HG02885 (cell line): Measurements from ENCODE around the gene PPFIA1.
"Not testable (repeated sequence)": the region's sequence is repeated elsewhere in the genome, so short reads cannot be mapped to it uniquely, and the experiment has no call there.

Experiments
- ATAC-seq: cut with Tn5 transposase; IDR thresholded peaks from one replicate; pipeline ENCODE4 v1.9.1; 2021; ENCODE audit warnings: mild to moderate bottlenecking; ENCODE audit not compliant: unreplicated experiment, poor library complexity

The PPFIA1 gene

DNA sequence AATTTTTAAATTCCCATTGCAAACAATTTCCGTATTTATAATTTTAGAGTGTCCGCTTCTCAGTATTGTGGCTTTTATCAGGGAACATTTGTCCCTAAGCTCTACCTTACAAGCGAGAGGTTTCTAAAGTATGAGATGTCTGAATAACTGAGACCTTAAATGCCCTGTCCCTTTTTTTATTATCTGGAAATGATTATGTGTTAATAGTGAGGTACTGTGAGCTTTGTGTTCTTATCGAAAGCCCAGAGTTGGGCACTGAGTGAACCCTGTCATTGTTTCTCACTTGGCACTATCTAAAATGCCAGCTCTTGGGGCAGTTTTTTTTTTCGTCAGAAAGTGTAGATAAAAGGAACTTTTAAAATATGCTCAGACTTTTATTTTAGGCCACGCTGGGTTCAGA, 137.3 kb downstream of the PPFIA1 start:
- ATAC-seq = no peak

- not testable (repeated sequence) for ATAC-seq
Measured at GRCh38 chr11:70408326-70408725, 137.8 kb downstream of the PPFIA1 start.

- ATAC-seq = no peak
Measured at GRCh38 chr11:70409437-70409836, 138.9 kb downstream of the PPFIA1 start.

DNA sequence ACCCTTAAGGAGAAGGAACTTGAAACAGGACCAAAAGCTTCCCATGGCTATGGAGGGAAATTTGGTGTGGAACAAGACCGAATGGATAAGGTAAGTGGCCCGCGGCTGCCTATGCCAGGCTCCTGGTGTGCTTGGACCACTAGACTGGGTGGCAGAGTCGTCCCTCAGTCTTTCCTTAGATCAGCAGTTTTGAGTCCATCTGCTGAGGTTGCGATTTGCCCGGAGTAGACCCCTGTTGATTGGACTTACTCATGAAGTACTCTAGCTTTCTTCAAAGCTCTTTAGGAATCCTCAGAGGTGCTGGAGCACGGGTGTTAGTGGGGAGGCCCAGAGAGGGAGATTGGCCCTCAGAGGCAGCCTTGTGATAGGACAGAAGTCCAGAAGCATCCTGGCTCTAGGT, 139.4 kb downstream of the PPFIA1 start:
- ATAC-seq = no peak

DNA sequence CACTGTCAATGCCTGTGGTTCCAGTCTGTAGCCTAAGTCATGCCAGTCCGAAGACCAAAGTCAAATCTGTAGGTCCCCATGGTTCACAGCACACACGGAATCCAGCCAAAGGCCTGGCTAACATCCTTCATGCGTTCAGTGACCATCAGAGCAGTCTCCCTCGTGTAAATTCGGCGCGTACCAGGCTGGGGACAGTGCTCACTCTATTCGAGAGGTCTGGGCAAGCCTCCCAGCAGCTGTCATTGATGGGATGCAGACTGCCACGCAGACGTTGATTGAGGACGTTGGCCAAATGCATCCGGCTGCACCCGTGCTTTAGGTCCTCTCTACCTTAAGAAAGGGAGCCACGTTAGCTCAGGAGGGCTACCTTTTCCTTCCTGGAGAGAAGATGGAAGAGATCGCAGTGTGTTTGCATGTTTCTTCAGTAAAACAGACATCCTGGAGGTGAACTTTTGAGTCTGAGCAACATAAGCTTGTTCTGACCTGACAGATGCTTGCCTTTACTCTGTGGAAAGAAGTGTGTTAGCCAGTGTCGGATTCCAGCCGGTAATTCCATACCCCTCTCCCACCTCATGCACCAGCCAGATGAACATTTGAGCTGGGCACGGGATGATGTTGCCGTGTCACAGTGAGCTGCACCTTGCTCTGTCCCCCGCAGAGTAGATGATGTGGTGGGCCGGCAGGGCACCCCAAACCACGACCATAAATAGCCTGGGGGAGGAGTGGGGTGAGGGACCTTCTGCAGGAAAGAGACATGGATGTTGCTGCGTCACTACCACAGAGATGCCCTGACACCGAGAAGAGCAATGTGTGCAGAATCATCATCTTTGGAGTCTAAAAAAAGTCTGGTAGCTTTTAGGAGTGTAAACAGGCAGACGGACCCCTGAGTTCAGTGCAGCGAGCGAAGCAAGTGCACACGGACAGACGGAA, 140.1 kb downstream of the PPFIA1 start:
- ATAC-seq = no peak

DNA sequence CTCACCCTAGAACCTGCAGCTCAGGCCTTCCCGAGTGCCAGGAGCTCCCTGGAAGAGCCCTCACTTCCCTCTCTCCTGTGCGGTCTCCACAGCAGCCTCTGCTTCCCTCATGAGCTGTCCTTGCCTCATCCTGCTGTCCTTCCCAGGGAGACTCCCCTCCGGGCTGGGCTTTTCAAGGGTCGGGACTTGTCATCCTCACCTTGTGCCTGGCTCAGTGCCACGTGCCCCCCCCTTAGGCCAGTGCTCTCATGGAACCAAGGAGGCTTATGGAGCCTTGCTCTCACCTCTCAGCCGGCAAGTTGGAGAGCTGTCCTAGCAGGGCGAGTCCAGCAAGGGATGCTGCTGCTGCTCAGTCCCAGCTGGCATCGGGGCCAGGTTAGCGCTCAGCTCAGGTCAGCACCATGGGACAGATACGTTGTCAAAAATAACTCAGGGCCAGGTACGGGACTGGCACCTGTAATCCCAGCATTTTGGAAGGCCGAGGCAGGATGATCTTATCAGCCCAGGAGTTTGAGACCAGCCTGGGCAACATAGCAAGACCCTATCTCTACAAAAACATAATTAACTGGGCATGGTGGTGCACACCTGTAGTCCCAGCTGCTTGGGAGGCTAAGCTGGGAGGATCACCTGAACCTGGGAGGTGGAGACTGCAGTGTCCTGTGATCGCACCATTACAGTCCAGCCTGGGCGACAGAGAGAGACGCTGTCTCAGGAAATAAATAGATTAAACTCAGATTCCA, 141.4 kb downstream of the PPFIA1 start:
- no peak for ATAC-seq

GRCh38 chr11:70413151-70413550, 142.7 kb downstream of the PPFIA1 start:
- no peak for ATAC-seq

DNA sequence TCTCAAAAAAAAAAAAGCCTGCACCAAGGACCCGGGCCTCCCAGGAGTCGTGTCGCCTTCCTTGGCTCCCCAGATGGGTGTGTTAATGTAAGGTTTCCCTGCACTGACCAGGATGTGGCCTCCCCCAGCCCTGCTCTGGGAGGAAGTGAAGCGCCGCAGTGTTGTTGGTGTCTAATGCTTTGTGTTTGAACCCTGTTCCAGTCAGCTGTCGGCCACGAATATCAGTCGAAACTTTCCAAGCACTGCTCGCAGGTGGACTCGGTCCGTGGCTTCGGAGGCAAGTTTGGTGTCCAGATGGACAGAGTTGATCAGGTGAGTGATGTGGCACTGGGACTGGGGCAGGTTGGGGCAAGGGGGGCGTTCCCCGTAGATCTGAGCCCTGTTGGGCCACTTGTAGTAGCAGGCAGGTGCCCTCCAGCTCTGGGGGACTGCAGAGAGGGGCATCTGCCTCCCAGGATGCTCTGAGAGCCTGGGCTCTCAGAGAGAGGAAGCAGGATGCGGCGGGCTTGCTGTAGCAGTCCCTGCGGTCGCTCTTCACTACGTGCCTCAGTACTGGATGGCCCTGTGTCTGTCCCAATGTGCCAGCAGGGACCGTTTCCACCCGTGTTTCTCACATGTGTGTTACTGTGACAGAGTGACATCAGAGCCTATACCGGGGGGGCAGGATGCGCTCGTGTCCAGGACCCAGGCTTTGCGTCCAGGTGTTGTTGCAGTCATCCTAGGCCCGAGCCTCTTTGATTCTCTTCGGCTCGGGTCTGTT, 144.0 kb downstream of the PPFIA1 start:
- ATAC-seq = no peak

DNA sequence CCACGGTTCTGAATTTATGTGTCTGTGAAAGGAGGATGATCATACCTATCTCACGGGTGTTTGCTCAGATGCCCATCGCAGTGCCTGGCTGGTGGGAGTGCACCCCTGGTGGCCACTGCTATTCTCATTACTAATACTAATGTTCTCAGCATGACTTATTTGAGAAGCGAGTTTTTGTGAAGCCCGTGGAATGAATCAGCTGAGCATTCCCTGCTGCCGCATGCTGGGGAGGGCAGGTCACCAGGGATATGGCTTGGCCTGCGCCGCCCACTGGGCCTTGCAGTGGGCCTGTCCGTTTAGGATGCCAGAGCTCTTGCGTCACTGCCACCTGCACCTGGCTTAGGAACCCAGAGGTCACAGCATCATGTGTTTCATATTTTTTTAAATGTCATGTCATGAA, 144.7 kb downstream of the PPFIA1 start:
- ATAC-seq = no peak

DNA sequence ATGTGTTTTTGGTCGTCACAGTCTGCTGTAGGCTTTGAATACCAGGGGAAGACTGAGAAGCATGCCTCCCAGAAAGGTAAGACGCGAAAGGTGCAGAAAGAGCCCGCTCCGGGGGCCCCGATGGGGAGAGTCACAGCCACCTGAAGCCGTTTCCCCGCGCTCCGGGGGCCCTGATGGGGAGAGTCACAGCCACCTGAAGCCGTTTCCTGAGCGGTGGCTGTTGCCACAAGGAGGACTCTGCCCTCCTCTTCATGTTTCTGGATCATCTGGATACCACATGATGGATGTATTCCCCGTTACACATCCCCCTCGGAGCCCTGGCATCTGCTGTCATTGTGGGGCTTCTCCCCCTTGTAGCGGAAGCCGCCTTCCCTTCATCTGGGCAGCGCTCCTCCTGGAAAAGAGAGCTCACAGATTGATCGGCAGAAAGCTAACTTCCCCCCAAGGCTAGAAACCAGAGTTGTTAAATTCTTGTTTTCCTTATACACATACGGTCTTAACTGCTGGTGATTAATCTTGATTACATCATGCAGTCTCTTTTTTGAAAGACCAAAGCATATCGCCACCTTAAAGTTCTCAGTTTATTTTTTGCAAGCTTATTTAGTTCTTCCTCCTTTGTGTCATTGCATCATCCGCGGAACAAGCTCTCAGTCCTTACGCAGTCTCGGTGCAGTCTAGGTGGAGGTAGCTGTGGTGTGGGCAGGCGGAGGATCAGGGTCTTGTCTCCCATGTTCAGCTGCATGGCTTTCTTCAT, 145.3 kb downstream of the PPFIA1 start:
- no peak for ATAC-seq

DNA sequence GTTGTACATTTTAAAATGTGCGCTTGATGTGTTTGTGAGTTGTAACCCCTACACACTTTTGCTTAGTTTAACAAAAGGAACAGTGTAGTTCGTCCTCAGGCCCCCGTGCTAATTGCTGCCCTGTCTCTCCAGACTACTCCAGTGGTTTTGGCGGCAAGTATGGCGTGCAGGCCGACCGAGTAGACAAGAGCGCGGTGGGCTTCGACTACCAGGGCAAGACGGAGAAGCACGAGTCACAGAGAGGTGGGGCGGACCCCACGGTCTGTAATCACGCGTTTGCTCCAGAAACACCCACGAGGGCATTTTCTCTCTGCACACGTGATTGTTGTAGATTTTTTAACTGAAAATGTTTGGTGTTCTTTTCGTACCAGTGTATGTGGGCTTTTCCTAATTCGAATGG, 146.4 kb downstream of the PPFIA1 start:
- ATAC-seq = no peak

GRCh38 chr11:70418130-70418529, 147.6 kb downstream of the PPFIA1 start:
- ATAC-seq = no peak

DNA sequence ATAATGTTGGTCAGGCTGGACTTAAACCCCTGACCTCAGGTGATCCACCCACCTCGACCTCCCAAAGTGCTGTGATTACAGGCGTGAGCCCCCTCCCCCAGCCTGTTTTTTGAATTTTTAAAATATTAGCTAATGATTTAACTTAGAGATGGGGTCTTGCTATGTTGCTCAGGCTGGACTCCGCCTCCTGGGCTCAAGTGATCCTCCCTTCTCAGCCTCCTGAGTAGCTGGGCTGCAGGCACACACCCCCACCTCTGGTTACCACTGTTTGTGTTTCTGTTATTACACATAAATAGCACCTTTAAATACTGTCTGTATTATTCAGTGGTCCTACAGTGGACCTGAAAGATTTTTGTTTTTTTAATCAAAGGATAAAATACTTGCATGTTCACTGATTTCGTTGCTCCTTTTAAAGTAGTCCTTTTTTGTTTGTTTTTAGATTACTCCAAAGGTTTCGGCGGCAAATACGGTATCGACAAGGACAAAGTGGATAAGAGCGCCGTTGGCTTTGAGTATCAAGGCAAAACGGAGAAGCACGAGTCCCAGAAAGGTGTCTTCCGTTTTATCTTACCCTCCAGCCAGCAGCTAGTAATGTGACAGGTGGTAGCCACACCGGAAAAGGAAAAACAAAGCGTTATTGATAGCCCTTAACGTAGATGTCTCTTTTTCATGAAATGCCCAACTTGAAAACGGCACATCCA, 149.0 kb downstream of the PPFIA1 start:
- ATAC-seq = no peak

GRCh38 chr11:70420008-70420464, 149.5 kb downstream of the PPFIA1 start:
- ATAC-seq = no peak

DNA sequence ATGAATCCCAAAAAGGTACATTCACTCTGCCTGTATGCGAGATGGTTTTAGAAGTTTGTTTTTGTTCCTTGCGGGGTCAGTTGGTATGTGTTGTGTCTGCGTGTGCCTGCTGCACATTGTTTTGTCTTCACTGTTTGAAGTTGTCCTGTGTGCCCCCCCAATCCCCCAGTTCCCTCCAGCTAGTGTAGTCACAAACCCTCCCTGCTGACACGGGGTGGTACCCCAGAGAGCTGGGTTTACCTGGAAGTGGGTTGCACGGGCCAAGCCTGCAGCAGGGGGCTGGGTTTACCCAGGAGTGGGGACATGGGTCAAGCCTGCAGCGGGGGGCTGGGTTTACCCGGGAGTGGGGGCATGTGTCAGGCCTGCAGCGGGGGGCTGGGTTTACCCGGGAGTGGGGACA, 150.0 kb downstream of the PPFIA1 start:
- ATAC-seq = no peak

GRCh38 chr11:70421123-70421522, 150.6 kb downstream of the PPFIA1 start:
- no peak for ATAC-seq

GRCh38 chr11:70422692-70423522, 152.4 kb downstream of the PPFIA1 start:
- ATAC-seq = no peak
